Caco-2 (cell line): ENCODE measurements around the gene NGLY1. TPM values are rescaled to one million over a fixed set of nuclear protein-coding genes. Genes with fewer than 3 reads are reported as not detected.

ENCODE experiments used
- BruUV-seq: library from RNA; stranded (reverse); fragments of 400-500 nt; replicated peaks from 2 replicates; lab custom pipeline; 2021; lab: Mats Ljungman, UMichigan
- CTCF ChIA-PET: fragments of 300-600 bp; sonication (Branson Sonifier 250); formaldehyde crosslinking; loops from one replicate; lab custom pipeline; 2022; ENCODE audit warnings: antibody characterized with exemption; lab: Charles Lee
- POLR2A ChIA-PET: fragments of 300-600 bp; sonication (Branson Sonifier 250); formaldehyde crosslinking; loops from one replicate; lab custom pipeline; 2022; ENCODE audit warnings: antibody characterized with exemption; lab: Charles Lee
- DNase-seq, 2 experiments: peaks; one replicate each; pipeline versions ENCODE4 v3.0.0 to v3.0.0-alpha.2; 2020 to 2022
- H3K27me3 ChIP-seq: replicated peaks from 2 replicates; pipeline ENCODE4 v1.6.0; 2011; ENCODE audit warnings: low read length; ENCODE audit not compliant: control insufficient read depth, insufficient read depth
- H3K36me3 ChIP-seq: 2 replicates; pipeline ENCODE4 v1.5.1; 2011; ENCODE audit warnings: low read length; ENCODE audit not compliant: control insufficient read depth, insufficient read depth
- H3K4me1 ChIP-seq: fragments of 250-450 bp; sonication (Bioruptor Pico); 2 replicates; pipeline ENCODE4 v1.5.1; 2020; ENCODE audit warnings: mild to moderate bottlenecking
- H3K4me3 ChIP-seq: 2 replicates; pipeline ENCODE4 v1.5.1; 2011; ENCODE audit warnings: low read depth, mild to moderate bottlenecking, control low read depth, low read length
- H3K9me3 ChIP-seq: fragments of 250-450 bp; sonication (Bioruptor Pico); 2 replicates; pipeline ENCODE4 v1.5.1; 2020; ENCODE audit warnings: mild to moderate bottlenecking, moderate library complexity
- H3K27ac Mint-ChIP-seq: one replicate; pipeline ENCODE4 v1.8.0; 2022; ENCODE audit warnings: mixed read lengths; ENCODE audit not compliant: unreplicated experiment
- H3K27me3 Mint-ChIP-seq: one replicate; pipeline ENCODE4 v1.8.0; 2022; ENCODE audit warnings: mixed read lengths; ENCODE audit not compliant: insufficient read depth, unreplicated experiment
- H3K36me3 Mint-ChIP-seq: one replicate; pipeline ENCODE4 v1.8.0; 2022; ENCODE audit warnings: mild to moderate bottlenecking, mixed read lengths; ENCODE audit not compliant: insufficient read depth, unreplicated experiment
- H3K4me1 Mint-ChIP-seq: one replicate; pipeline ENCODE4 v1.8.0; 2022; ENCODE audit warnings: low read depth, mixed read lengths; ENCODE audit not compliant: unreplicated experiment
- H3K4me3 Mint-ChIP-seq: one replicate; pipeline ENCODE4 v1.8.0; 2022; ENCODE audit warnings: mild to moderate bottlenecking, moderate library complexity, mixed read lengths; ENCODE audit not compliant: unreplicated experiment
- H3K9me3 Mint-ChIP-seq: one replicate; pipeline ENCODE4 v1.8.0; 2022; ENCODE audit warnings: mixed read lengths; ENCODE audit not compliant: unreplicated experiment
- CTCF ChIP-seq, 2 experiments: fragments of 200-600 bp in 1 of 2; IDR thresholded peaks; 1 replicate in 1 of 2; 2 replicates in 1 of 2; pipeline versions ENCODE4 v1.5.1 to v1.8.0; 2011 to 2022; ENCODE audit warnings: antibody characterized with exemption in 1 of 2, control low read depth in 1 of 2, inconsistent platforms in 1 of 2, low read depth in 1 of 2, low read length in 1 of 2, mild to moderate bottlenecking in 1 of 2, moderate library complexity in 1 of 2; ENCODE audit not compliant: insufficient read depth in 1 of 2, severe bottlenecking in 1 of 2, unreplicated experiment in 1 of 2
- intact Hi-C: fragments of 100-400 bp; cut with micrococcal nuclease; formaldehyde crosslinking; loops from one replicate; pipeline ENCODE4 v1.10.0; 2022; ENCODE audit not compliant: unreplicated experiment
- total RNA-seq: library from RNA; stranded (reverse); gene quantifications from 2 replicates; pipeline ENCODE4 v1.2.3, GENCODE V29; 2022

NGLY1 gene
- total RNA-seq, 1 experiment from 2014 or later = 27.1 TPM

- no peaks in the 10 kb centered on the region for H3K9me3 Mint-ChIP-seq
- CTCF ChIA-PET = no interaction called here
Measured at GRCh38 chr3:25830373-25831280, 47.4 kb upstream of the NGLY1 start.

GRCh38 chr3:25826510-25826909, 43.3 kb upstream of the NGLY1 start:
- no peaks in the 10 kb centered on the region for H3K36me3 ChIP-seq
- no peaks in the 10 kb centered on the region for H3K4me1 ChIP-seq
- no TSS peak for BruUV-seq
- Mint-ChIP-seq H3K9me3 (no peaks in the 10 kb centered on the region), H3K36me3 (no peaks in the 10 kb centered on the region), H3K27me3 (peaks cover 2% of the 10 kb centered on the region), H3K27ac (no peak overlapping the region), H3K4me3 (no peak overlapping the region), H3K4me1 (no peaks in the 10 kb centered on the region)
- no peak for DNase-seq
- no peaks in the 10 kb centered on the region for H3K9me3 ChIP-seq
- H3K4me3 ChIP-seq = no peak overlapping the region
- POLR2A ChIA-PET = no interaction called here
- intact Hi-C loops = no loop called here
- TF ChIP-seq CTCF (IDR thresholded peaks at IDR 0.05; ENCODE audit: insufficient read depth in 1 of 2, low read depth in 1 of 2, low read length in 1 of 2, severe bottlenecking in 1 of 2, unreplicated experiment in 1 of 2) = no peak
- H3K27me3 ChIP-seq = no peaks in the 10 kb centered on the region; the same call in 1 of the 2 replicates
- CTCF ChIA-PET = no interaction called here

More at GRCh38 chr3:25830373-25831280, 47.4 kb upstream of the NGLY1 start:
- no peaks in the 10 kb centered on the region for H3K9me3 ChIP-seq
- H3K4me3 ChIP-seq = no peak overlapping the region
- no peaks in the 10 kb centered on the region for H3K36me3 ChIP-seq
- TF ChIP-seq CTCF (IDR thresholded peaks at IDR 0.05; ENCODE audit: insufficient read depth in 1 of 2, low read depth in 1 of 2, low read length in 1 of 2, severe bottlenecking in 1 of 2, unreplicated experiment in 1 of 2) = no peak
- H3K4me1 ChIP-seq = no peaks in the 10 kb centered on the region
- Mint-ChIP-seq H3K4me3 (no peak overlapping the region), H3K27me3 (peaks cover 2% of the 10 kb centered on the region), H3K36me3 (no peaks in the 10 kb centered on the region), H3K4me1 (no peaks in the 10 kb centered on the region), H3K27ac (no peak overlapping the region)
- intact Hi-C loops = loop anchor here (1.0 to 5.0 kb wide), 2 partner anchors 168 to 182 kb away; partner anchors contain the start of gene TOP2B
- BruUV-seq = no TSS peak
- DNase-seq = no peak
- POLR2A ChIA-PET = no interaction called here
- no peaks in the 10 kb centered on the region; the same call in 1 of the 2 replicates for H3K27me3 ChIP-seq

- H3K27me3 Mint-ChIP-seq = peaks cover 2% of the 10 kb centered on the region
- BruUV-seq = no TSS peak
- Histone ChIP-seq H3K4me1 (no peaks in the 10 kb centered on the region), H3K36me3 (no peaks in the 10 kb centered on the region), H3K4me3 (no peak overlapping the region), H3K9me3 (no peaks in the 10 kb centered on the region), H3K27me3 (no peaks in the 10 kb centered on the region; the same call in 1 of the 2 replicates)
- no peak overlapping the region for H3K4me3 Mint-ChIP-seq
- intact Hi-C loops = no loop called here
- no peak overlapping the region for H3K27ac Mint-ChIP-seq
- CTCF ChIA-PET = no interaction called here
- TF ChIP-seq CTCF (IDR thresholded peaks at IDR 0.05; ENCODE audit: insufficient read depth in 1 of 2, low read depth in 1 of 2, low read length in 1 of 2, severe bottlenecking in 1 of 2, unreplicated experiment in 1 of 2) = no peak
- POLR2A ChIA-PET = no interaction called here
- no peaks in the 10 kb centered on the region for H3K4me1 Mint-ChIP-seq
- H3K36me3 Mint-ChIP-seq = no peaks in the 10 kb centered on the region
- no peaks in the 10 kb centered on the region for H3K9me3 Mint-ChIP-seq
- DNase-seq = no peak
Measured at GRCh38 chr3:25823314-25823713, 40.1 kb upstream of the NGLY1 start.
